Measurements from ENCODE around the gene PRXL2A.
A peak's percentile ranks its signal among the peaks of the same experiment; 100 is the strongest.
"Not testable (repeated sequence)": the region's sequence is repeated elsewhere in the genome, so short reads cannot be mapped to it uniquely, and the experiment has no call there.

PRXL2A gene

GRCh38 chr10:80411681-80412220 is 3.4 kb downstream of the PRXL2A start:
- no peak for DNase-seq

- DNase-seq, result no peak
These were observed 4.1 kb downstream of the PRXL2A start for GRCh38 chr10:80412486-80412885.

- DNase-seq, result no peak
These were observed 5.1 kb downstream of the PRXL2A start for GRCh38 chr10:80413271-80413996.

- no peak for DNase-seq
These were observed 6.0 kb downstream of the PRXL2A start for GRCh38 chr10:80414142-80414895.

- no peak for DNase-seq
These were observed 7.6 kb downstream of the PRXL2A start for GRCh38 chr10:80415734-80416478.

GRCh38 chr10:80416479-80417098 is 8.2 kb downstream of the PRXL2A start:
- no peak for DNase-seq

GRCh38 chr10:80417256-80417655 is 8.9 kb downstream of the PRXL2A start:
- DNase-seq, result not testable (repeated sequence)

- DNase-seq, result no peak
These were observed 12.8 kb downstream of the PRXL2A start for GRCh38 chr10:80421050-80421706.

- DNase-seq, result no peak
These were observed 13.6 kb downstream of the PRXL2A start for GRCh38 chr10:80421707-80422536.

- DNase-seq, result no peak
These were observed 17.6 kb downstream of the PRXL2A start for GRCh38 chr10:80425901-80426300.

GRCh38 chr10:80427541-80427940 is 19.2 kb downstream of the PRXL2A start:
- no peak for DNase-seq

- no peak for DNase-seq
These were observed 21.2 kb downstream of the PRXL2A start for GRCh38 chr10:80429521-80429973.

GRCh38 chr10:80433134-80433533 is 24.8 kb downstream of the PRXL2A start:
- DNase-seq, result no peak

GRCh38 chr10:80436446-80437098 is 28.2 kb downstream of the PRXL2A start:
- no peak for DNase-seq

- DNase-seq, result no peak
These were observed 28.9 kb downstream of the PRXL2A start for GRCh38 chr10:80437227-80437626.

GRCh38 chr10:80441831-80442230 is 33.5 kb downstream of the PRXL2A start:
- no peak for DNase-seq

- DNase-seq, result no peak
These were observed 34.5 kb downstream of the PRXL2A start for GRCh38 chr10:80442879-80443278.

GRCh38 chr10:80443531-80443974 is 35.2 kb downstream of the PRXL2A start:
- DNase-seq, result no peak

- DNase-seq, result no peak
These were observed 35.8 kb downstream of the PRXL2A start for GRCh38 chr10:80444124-80444523.

- DNase-seq, result peak; percentile 79
These were observed 36.4 kb downstream of the PRXL2A start for GRCh38 chr10:80444646-80445319.

All from stimulated activated CD8-positive, alpha-beta memory T cell treated with anti-CD3 and anti-CD28 coated beads, Interleukin-4, amount 100 ng/mL, for 48 hours (primary cell).